GM04503 (cell line): ENCODE data around the gene TTLL11.

Source experiments
- DNase-seq: peaks from one replicate; pipeline ENCODE4 v3.0.0-alpha.2; 2012; ENCODE audit warnings: low read depth

TTLL11 gene

GRCh38 chr9:122110100-122110833 is 17.2 kb upstream of the TTLL11 start:
- DNase-seq = no peak

DNA sequence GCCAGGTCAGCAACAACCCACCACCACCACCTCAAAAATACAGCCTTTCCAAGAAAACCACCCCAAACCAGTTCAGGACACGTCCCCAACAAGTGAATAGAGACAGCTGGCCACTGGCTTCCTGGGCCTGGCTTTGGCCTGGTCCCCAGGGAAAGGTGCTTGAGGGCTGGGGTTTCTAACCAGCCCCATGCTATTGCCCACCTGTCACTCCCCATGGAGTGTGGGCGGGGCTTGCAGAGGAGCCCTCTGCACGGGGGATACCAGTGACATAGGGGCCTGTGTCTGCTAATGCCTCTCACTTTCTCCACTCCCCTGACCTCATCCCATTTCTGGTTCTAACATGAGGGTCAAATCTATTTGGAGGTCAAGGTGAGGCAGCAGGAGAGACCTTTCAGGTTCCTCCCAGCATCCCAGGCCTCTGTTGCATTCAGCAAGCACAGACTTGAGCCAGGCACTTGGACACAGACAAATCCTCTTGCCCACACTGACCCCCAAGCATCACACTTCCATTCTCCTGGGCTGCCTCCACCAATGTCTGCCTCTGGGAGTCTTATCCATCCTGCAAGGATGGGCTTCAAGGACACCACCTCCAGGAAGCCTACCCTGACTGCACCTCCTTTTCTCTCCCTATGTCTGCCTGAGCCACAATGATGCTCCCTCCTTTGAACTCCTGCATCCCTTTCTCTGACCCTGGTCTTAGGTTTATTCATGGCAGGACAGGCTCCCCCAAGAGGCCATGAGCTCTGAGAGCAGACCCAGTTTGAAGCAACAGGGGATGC is 16.1 kb upstream of the TTLL11 start:
- no peak for DNase-seq

GRCh38 chr9:122107291-122107805 is 14.2 kb upstream of the TTLL11 start:
- DNase-seq = no peak

DNA sequence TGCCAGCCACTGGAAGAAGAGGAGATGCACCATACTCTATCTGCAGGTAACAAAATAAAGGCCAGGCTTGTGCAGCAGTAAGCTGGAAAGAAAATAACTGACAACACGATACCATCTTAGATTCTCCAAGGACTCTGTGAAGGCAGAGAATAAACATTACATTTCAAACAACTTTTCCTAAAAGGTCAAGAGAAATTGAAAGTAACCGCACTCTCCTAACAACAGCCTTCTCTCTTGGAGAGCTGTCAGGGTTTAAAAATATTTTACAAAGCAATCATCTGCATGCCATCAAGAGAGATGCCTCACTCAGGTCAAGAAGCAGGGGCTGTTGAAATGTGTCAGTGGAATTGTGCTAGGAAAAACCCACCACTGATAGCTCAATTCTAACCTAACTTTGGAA is 13.5 kb upstream of the TTLL11 start:
- DNase-seq = no peak

GRCh38 chr9:122103985-122104384 is 10.9 kb upstream of the TTLL11 start:
- DNase-seq = no peak

DNA sequence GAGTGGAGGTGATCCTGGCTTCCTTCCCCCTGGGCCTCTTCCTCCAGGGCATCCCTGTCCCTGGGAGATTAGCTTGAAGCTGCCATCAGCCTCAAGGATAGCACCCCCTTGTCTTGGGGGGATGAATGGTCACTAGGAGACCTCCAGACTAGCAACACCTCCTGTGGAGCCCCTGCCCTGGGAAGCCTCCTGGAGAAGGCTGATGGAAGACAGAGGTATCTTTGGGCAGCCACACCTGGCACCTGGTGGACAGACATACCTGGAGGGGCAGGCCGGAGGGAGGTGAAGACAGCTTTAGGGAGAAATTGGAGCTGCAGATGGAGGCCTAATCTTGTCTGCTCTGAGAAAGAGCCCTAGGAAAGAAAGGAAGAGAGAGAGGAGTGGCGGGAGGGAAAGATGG is 9.0 kb upstream of the TTLL11 start:
- no peak for DNase-seq

GRCh38 chr9:122100756-122101155 is 7.6 kb upstream of the TTLL11 start:
- DNase-seq = no peak

DNA sequence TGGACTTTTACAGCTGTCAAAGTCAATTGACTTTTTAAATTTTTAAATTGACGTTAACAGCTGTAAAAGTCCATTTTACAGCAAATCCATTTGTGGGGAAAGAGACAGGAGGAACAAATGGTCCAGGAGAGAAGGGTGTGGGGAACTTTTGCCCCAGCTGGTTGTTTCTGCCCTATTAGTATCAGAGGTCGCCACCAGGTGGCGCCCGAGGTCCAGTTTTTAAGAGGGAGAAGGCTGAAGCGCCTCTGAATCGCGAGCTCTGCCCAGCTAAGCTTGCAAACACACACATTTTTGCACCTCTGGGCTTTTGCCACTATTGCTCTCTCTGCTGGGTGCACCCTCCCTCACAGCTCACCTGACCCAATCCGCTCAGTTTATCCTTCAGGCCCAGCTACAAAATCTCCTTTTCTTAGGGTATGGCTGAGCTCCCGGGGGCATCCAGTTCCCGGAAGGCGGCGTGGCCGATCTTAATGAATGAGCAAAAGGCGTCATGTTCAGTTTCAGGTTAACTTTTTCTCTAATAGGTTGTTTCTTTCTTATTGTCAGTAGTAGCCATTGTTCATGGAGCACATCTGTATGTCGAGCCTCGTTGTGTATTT is 6.3 kb upstream of the TTLL11 start:
- no peak for DNase-seq

DNA sequence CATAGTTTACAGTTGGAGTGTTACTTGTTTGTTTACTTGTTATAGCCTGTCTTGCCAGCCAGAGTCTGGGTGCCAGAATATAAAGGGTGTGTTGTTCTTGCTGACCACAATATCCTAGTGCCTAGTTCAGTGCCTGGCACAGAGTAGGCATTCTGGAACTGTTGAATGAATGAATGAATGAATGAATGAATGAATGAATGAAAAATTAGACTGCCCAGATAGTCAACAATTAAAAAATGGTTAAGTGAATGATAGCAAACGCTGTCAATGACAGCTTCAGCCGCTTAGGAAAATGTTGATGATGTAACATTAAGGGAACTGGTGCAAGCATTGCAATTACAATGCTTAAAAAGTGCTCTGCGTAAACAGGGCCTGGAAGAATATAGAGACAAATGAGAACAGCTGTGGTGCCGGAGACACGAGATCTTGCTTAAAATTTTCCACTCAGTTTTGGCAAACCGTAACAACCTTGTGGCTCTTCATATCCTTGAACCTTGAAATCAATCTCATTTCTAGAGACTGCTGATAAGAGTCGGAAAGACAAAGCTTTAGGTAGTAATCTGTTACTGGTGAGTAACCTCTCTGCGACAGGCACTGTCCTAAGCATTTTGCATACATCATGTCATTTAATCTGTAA is 4.7 kb upstream of the TTLL11 start:
- DNase-seq = no peak

- no peak for DNase-seq
Observed at GRCh38 chr9:122096620-122097415, 3.7 kb upstream of the TTLL11 start.

GRCh38 chr9:122095010-122095767 is 2.1 kb upstream of the TTLL11 start:
- DNase-seq = no peak

DNA sequence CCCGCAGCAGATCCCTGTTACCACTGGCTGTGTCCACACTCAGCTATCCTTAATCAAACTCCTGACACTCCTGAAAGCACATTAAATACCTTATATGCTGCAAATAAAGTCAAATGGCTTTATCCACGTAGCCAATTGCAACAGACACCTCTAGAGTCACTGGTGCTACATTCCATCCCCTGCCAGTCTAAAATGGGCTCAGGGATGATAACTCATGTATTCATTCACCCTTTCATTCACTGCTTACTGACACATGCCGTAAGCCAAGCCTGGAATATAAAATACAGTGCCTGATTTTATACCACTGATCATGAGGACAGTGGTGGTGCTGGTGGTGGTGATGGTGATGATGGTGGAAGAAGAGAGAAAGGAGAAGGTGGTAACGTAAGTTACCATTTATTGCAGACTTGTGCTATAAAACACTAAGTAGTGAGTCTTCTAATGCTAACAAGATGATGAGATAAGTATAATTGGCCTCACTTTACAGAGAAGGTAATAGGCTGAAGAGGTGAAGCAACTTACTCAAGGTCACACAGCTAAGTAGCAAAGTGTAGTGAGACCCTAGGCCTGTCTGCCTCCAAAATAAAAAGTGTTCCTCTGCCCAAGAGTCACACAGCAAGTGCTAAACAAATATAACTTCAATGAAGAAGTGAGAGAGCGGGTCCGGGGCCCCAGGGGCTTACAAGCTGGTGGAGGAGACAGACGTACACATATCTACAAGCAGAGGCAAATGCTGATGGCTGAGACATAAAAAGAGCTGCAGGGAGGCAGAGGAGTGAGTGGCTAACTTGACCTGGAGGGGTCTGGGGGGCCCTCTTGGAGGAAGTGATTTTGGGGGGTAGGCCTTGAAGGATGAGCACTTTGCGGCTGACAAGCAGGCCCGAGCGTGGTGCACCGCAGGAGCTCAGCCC is 1.2 kb downstream of the TTLL11 start:
- no peak for DNase-seq

- no peak for DNase-seq
Observed at GRCh38 chr9:122090981-122091380, 2.1 kb downstream of the TTLL11 start.

- DNase-seq = no peak
Observed at GRCh38 chr9:122090287-122090883, 2.7 kb downstream of the TTLL11 start.

DNA sequence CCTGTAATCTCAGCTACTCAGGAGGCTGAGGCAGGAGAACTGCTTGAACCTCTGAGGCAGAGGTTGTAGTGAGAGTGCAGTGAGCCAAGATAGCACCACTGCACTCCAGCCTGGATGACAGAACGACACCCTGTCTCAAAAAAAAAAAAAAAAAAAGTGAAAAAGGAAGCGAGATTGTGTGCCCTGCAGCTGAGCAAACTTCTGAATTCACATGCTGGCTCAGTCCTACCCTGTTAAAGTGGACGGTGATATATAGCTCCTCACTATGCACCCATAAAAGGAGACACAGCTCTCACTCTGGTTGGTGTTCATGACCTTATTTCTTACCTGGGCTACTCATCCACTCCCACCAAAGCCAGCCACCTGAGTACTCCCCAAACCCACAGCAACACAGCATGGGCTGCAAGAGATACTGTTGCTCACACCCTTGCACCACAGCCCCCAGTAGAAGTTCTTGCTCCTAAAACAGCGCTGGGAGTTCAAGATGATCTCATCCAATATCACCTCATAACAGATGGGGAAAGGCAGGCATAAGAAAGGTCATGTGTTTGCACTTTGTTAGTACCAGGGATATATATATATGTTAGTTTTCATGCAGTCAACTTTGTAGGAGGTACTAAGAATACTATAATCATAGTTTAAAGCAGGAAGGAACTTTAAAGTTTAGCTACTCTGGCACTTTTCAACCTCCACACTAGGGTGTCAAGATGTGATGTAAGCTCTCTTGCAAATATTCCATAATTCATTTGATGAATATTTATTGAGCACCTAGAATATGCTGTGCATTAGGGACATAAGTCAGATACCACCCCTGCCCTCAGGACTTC is 4.0 kb downstream of the TTLL11 start:
- no peak for DNase-seq

DNA sequence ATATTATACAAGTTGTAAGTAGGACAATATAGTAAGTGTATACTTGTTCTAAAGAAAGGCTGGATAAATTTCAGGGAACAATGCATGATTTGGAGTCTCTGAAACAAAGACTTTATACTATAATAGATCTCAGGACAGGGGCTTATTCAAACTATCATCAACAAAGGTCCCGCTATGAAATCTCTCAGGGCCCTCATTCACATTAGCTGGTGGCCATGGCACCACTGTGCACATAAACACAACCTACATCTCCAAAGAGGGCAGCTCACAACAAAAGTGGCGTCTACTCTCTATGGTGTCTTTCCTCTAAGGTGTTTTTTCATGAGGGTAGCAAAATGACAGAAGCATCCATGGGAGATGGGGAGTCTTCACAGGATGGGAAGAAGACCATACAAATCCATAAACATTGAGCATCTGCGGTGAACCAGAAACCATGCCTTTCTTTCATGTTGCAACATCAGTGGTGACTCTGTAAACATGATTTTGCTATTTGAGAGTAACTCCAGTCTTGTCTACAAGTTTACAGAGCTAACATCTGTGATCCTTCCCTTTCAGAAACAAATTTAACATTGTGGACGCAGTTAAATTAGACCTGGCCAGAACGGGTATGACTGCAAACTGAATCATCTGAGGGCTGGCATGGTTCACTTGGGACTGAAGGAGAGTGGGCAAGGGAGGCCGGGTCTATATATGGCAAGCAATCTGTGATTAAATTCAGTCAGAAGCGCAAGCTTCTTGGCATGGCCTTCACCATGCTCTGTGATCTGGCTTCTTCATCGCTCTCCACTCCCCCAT is 5.5 kb downstream of the TTLL11 start:
- DNase-seq = peak; percentile 61

DNA sequence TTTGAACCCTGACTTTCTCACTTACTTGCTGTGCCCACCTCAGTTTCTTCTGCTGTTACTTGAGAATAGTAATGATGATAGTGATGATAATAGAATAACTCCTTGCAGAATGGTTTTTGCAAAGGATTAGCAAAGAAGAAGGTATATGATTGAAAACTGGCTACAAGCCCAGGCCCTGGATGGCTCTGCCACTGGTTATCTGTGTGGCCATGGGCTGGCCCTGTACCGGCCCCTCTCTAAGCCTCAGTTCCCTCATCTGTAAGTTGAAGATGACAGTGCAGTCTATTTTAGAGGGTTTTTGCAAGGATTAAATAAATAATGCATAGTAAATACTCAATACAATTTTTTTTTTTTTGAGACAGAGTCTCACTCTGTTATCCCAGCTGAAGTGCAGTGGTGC is 6.2 kb downstream of the TTLL11 start:
- DNase-seq = no peak

GRCh38 chr9:122085260-122085659 is 7.8 kb downstream of the TTLL11 start:
- DNase-seq = no peak
